MCF 10A (cell line): Measurements from ENCODE around the gene MYH16. TPM values are rescaled to one million over a fixed set of nuclear protein-coding genes. Genes with fewer than 3 reads are reported as not detected.

ENCODE experiments used
- BruUV-seq: library from RNA; stranded (reverse); fragments of 400-500 nt; replicated peaks from 2 replicates; lab custom pipeline; 2021; lab: Mats Ljungman, UMichigan
- CTCF ChIA-PET: fragments of 300-600 bp; sonication (Branson Sonifier 250); formaldehyde crosslinking; extraction: SDS; loops from one replicate; lab custom pipeline; 2021; ENCODE audit warnings: antibody characterized with exemption, inconsistent platforms; lab: Yijun Ruan, JAX
- POLR2A ChIA-PET: fragments of 300-600, 350-650 bp; sonication (Branson Sonifier 250); formaldehyde crosslinking; extraction: SDS; loops from one replicate; lab custom pipeline; 2020; ENCODE audit warnings: antibody characterized with exemption, inconsistent platforms; lab: Yijun Ruan, JAX
- DNase-seq: peaks from one replicate; pipeline ENCODE4 v3.0.0-alpha.2; 2018; ENCODE audit not compliant: unreplicated experiment
- H3K27ac Mint-ChIP-seq: one replicate; pipeline ENCODE4 v1.8.0; 2022; ENCODE audit warnings: mild to moderate bottlenecking, low read depth, mixed read lengths; ENCODE audit not compliant: unreplicated experiment
- H3K27me3 Mint-ChIP-seq: one replicate; pipeline ENCODE4 v1.8.0; 2022; ENCODE audit warnings: mixed read lengths; ENCODE audit not compliant: insufficient read depth, unreplicated experiment
- H3K36me3 Mint-ChIP-seq: one replicate; pipeline ENCODE4 v1.8.0; 2022; ENCODE audit warnings: mild to moderate bottlenecking, moderate library complexity, mixed read lengths; ENCODE audit not compliant: insufficient read depth, unreplicated experiment
- H3K4me1 Mint-ChIP-seq: one replicate; pipeline ENCODE4 v1.8.0; 2022; ENCODE audit warnings: mixed read lengths; ENCODE audit not compliant: insufficient read depth, unreplicated experiment
- H3K4me3 Mint-ChIP-seq: one replicate; pipeline ENCODE4 v1.8.0; 2022; ENCODE audit warnings: mild to moderate bottlenecking, moderate library complexity, mixed read lengths; ENCODE audit not compliant: unreplicated experiment
- H3K9me3 Mint-ChIP-seq: one replicate; pipeline ENCODE4 v1.8.0; 2022; ENCODE audit warnings: mixed read lengths; ENCODE audit not compliant: unreplicated experiment
- intact Hi-C: fragments of 100-400 bp; cut with micrococcal nuclease; formaldehyde crosslinking; loops from 2 replicates; pipeline ENCODE4 v1.14.1; 2022
- total RNA-seq: library from RNA; stranded (reverse); gene quantifications from 2 replicates; pipeline ENCODE4 v1.2.3, GENCODE V29; 2022
- TF ChIP-seq, protein P1 (sequence below): fragments of 200-600 bp; IDR thresholded peaks from one replicate; pipeline ENCODE4 v1.8.0; 2022; ENCODE audit warnings: antibody characterized with exemption, mild to moderate bottlenecking; ENCODE audit not compliant: unreplicated experiment

Gene MYH16
- total RNA-seq, 1 experiment from 2014 or later, result 0.33 TPM

DNA sequence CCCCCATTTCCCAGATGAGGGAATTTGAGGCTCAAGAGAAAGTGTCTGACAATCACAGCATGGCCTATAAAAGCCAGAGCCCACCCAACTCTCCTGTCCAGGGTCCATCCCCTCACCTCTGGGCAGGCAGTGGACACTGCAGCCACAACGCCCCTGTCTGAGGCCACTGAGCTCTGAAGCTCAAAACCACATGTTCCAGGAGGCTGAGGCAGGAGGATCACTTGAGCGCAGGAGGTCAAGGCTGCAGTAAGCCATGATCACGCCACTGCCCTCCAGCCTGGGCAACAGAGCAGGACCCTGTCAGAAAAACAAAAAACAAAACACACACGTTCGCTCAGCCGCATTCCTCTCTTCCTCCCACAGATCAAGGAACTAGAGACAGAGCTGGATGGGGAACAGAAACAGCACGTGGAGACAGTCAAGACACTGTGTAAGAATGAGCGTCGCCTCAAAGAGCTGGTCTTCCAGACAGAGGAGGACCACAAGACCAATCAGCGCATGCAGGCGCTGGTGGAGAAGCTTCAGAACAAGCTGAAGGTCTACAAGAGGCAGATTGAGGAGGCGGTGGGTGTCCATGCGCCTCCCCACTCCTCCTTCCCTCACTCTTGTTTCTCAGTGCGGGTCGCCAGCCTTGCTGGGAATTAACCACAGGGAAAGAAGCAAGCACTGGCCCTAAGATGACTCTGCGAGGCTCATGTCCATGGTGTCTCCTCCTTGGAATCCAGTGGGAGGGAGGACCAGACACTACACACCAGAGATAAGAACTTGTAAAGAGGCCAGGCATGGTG is 33.0 kb downstream of the MYH16 start:
- Mint-ChIP-seq H3K4me1 (no peaks in the 10 kb centered on the region), H3K27me3 (no peaks in the 10 kb centered on the region), H3K4me3 (no peak overlapping the region), H3K9me3 (peaks cover 7% of the 10 kb centered on the region), H3K27ac (no peak overlapping the region), H3K36me3 (no peaks in the 10 kb centered on the region)
- TF ChIP-seq, protein P1, sequence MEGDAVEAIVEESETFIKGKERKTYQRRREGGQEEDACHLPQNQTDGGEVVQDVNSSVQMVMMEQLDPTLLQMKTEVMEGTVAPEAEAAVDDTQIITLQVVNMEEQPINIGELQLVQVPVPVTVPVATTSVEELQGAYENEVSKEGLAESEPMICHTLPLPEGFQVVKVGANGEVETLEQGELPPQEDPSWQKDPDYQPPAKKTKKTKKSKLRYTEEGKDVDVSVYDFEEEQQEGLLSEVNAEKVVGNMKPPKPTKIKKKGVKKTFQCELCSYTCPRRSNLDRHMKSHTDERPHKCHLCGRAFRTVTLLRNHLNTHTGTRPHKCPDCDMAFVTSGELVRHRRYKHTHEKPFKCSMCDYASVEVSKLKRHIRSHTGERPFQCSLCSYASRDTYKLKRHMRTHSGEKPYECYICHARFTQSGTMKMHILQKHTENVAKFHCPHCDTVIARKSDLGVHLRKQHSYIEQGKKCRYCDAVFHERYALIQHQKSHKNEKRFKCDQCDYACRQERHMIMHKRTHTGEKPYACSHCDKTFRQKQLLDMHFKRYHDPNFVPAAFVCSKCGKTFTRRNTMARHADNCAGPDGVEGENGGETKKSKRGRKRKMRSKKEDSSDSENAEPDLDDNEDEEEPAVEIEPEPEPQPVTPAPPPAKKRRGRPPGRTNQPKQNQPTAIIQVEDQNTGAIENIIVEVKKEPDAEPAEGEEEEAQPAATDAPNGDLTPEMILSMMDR, result no peak
- BruUV-seq, result no TSS peak
- DNase-seq, result no peak
- POLR2A ChIA-PET, result interaction anchor here (0.7 to 0.9 kb wide), 2 partner anchors 9 to 13 kb away, joined by 3 read pairs; no protein-coding TSS in a partner anchor
- intact Hi-C loops, result no loop called here
- CTCF ChIA-PET, result interaction anchor here (0.7 to 1.1 kb wide), 2 partner anchors 31 to 433 kb away, joined by 3 to 4 read pairs; no protein-coding TSS in a partner anchor

DNA sequence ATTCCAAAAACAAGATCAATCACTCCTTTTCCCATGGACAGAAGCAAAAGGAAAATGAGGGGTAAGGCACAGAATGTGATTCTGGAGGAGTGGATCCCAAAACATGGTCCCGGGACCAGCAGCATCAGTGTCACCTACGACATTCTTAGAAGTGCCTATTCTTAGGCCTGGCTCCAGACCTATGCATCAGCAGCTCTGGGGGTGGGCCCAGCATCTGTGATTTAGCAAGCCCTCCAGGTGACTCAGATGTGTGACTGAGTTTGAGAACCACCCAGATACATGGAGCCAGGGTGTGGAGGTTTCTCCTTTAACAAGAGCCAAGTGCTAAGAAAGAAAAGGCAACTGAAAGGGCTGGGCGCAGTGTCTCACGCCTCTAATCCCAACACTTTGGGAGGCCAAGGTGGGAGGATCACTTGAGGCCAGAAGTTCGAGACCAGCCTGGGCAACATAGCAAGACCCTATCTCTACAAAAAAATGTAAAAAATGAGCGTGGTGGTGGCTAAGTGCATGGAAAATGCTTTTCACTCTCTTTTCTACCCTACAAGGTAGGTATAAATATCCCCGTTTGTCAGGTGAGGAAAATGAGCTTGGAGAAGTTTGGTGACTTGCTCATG is 35.9 kb downstream of the MYH16 start:
- ChIA-PET POLR2A (interaction anchor here (0.8 to 0.9 kb wide), 2 partner anchors 17 to 767 kb away, joined by 3 read pairs; partner anchors contain the start of gene ARPC1A), CTCF (interaction anchor here (0.7 to 8.9 kb wide), 3 partner anchors 54 to 269 kb away, joined by 3 to 138 read pairs (median 3); no protein-coding TSS in a partner anchor)
- no peaks in the 10 kb centered on the region for H3K36me3 Mint-ChIP-seq
- intact Hi-C loops, result no loop called here
- H3K4me3 Mint-ChIP-seq, result no peak overlapping the region
- peak; percentile 68 for DNase-seq
- TF ChIP-seq, protein P1, result no peak
- no peaks in the 10 kb centered on the region for H3K4me1 Mint-ChIP-seq
- H3K27ac Mint-ChIP-seq, result no peak overlapping the region
- no TSS peak for BruUV-seq
- no peaks in the 10 kb centered on the region for H3K27me3 Mint-ChIP-seq
- H3K9me3 Mint-ChIP-seq, result peaks cover 10% of the 10 kb centered on the region

DNA sequence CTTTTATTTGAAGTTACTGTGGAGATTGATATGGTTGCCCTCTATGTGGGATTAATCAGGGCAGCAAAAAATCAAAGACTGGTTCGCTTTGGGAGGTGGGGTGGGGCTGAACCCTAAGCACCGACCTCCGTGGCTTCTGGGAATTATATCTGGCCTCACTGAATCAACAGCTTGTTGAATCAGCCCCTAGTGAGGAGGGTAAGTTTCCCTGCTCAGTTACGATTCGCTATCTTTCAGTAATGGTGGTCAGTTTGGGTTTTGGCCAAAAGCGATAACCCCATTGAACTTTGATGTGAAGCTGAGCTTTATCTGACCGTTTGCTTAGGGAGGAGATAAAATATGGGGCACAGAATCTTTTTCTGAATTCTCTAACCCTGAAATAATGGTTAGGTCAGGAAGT is 36.5 kb downstream of the MYH16 start:
- Mint-ChIP-seq H3K27me3 (no peaks in the 10 kb centered on the region), H3K4me1 (peaks cover 1% of the 10 kb centered on the region), H3K27ac (no peak overlapping the region), H3K4me3 (no peak overlapping the region), H3K9me3 (peaks cover 10% of the 10 kb centered on the region), H3K36me3 (no peaks in the 10 kb centered on the region)
- ChIA-PET POLR2A (interaction anchor here (0.9 to 1.3 kb wide), 2 partner anchors 17 to 108 kb away, joined by 3 read pairs; partner anchors contain the start of gene ARPC1A), CTCF (interaction anchor here (0.7 to 8.9 kb wide), 3 partner anchors 55 to 270 kb away, joined by 3 to 138 read pairs (median 3); no protein-coding TSS in a partner anchor)
- no peak for DNase-seq
- TF ChIP-seq, protein P1, result no peak
- BruUV-seq, result no TSS peak
- intact Hi-C loops, result no loop called here

DNA sequence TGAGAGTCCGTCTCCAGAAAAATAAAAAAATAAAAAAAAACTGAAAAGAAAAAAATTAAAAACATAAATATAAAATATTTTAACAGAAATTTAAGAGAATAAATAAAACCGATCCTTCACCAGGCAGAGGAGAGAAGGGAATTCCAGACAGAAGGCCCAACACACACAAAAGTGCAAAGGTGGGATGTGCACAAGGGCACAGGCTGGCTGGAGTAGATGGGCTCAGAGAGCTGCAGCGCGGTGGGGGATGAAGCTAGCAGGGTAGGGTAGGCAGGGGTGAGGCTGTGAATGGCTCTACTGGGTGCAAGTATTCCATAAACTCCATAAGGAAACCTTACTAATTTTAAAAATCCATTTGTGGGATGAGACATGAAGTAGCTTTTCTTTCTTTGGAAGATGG is 37.4 kb downstream of the MYH16 start:
- H3K36me3 Mint-ChIP-seq, result no peaks in the 10 kb centered on the region
- ChIA-PET CTCF (interaction anchor here (0.6 to 8.9 kb wide), 7 partner anchors 17 to 288 kb away, joined by 3 to 138 read pairs (median 4); partner anchors contain the start of gene SMURF1), POLR2A (interaction anchor here (0.6 to 1.3 kb wide), 2 partner anchors 109 to 228 kb away, joined by 3 read pairs; no protein-coding TSS in a partner anchor)
- no TSS peak for BruUV-seq
- H3K4me3 Mint-ChIP-seq, result no peak overlapping the region
- intact Hi-C loops, result no loop called here
- no peaks in the 10 kb centered on the region for H3K27me3 Mint-ChIP-seq
- peaks cover 7% of the 10 kb centered on the region for H3K4me1 Mint-ChIP-seq
- TF ChIP-seq, protein P1, result no peak
- no peak for DNase-seq
- no peak overlapping the region for H3K27ac Mint-ChIP-seq
- H3K9me3 Mint-ChIP-seq, result peaks cover 10% of the 10 kb centered on the region
